DND-41 (cell line): ENCODE data around the gene MYEOV.

ENCODE experiments used
- EZH2 ChIP-seq: IDR thresholded peaks from 3 replicates; pipeline ENCODE4 v1.6.1; 2012; ENCODE audit warnings: borderline replicate concordance, low read depth, mild to moderate bottlenecking, moderate library complexity, low read length, inconsistent platforms; ENCODE audit not compliant: severe bottlenecking
- TF ChIP-seq, protein P1 (sequence below): IDR thresholded peaks from 2 replicates; pipeline ENCODE4 v1.5.1; 2012; ENCODE audit warnings: borderline replicate concordance, low read length, moderate library complexity, mild to moderate bottlenecking; ENCODE audit not compliant: poor library complexity, severe bottlenecking; ENCODE audit errors: extremely low read depth

DNA sequence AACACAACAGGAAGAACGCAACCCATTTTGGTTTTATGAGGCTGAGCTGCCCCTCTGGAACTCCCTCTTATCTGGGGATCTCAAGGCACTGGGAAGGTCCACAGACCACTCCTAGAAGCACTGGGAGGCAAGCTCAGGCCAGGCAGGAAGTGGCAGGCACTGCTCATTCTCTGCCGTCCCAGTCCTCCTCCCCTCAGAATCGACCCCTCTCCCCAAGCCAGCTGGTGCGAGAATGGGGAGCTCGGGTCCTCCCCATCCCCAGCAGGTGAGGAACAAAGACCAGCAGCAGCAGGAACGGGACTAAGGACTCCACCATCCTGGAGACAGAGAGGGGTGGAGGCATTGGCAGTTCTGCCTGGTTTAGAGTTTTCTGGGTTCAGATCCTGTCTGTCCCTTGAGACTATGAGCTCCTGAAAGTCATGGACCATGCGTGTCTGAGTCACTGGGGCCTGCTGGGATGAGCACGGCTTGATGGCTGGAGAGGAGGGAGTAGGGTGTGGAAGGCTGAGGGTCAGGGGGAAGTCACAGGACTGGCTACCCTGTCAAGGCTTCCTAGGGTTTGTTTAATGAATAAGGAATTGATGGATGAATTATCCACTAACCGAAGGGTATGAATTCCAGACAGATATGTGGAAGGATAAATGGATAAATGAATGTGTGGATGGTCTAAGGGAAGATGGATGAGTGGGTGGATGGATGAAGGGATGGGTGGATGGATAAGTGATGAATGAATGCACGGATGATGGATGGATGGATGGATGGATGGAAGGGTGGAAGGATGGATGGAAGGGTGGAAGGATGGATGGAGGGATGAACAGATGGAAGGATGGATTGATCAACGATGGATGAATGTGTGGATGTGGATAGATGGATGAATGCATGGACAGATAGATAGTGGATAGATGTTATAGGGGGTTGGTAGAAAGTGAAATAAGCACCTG lies 6.4 kb downstream of the MYEOV start:
- TF ChIP-seq EZH2: no peak
- TF ChIP-seq, protein P1, sequence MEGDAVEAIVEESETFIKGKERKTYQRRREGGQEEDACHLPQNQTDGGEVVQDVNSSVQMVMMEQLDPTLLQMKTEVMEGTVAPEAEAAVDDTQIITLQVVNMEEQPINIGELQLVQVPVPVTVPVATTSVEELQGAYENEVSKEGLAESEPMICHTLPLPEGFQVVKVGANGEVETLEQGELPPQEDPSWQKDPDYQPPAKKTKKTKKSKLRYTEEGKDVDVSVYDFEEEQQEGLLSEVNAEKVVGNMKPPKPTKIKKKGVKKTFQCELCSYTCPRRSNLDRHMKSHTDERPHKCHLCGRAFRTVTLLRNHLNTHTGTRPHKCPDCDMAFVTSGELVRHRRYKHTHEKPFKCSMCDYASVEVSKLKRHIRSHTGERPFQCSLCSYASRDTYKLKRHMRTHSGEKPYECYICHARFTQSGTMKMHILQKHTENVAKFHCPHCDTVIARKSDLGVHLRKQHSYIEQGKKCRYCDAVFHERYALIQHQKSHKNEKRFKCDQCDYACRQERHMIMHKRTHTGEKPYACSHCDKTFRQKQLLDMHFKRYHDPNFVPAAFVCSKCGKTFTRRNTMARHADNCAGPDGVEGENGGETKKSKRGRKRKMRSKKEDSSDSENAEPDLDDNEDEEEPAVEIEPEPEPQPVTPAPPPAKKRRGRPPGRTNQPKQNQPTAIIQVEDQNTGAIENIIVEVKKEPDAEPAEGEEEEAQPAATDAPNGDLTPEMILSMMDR: no peak
